Left lobe of liver (tissue), 2 donors: ENCODE data around the gene SYNDIG1. TPM values are rescaled to one million over a fixed set of nuclear protein-coding genes. Genes with fewer than 3 reads are reported as not detected.

Source experiments
- ATAC-seq: fragments of 200-7000 bp; cut with Tn5 transposase; one replicate; pipeline ENCODE4 v1.9.1; 2020; ENCODE audit warnings: mild to moderate bottlenecking, moderate library complexity
- DNase-seq: peaks from one replicate; pipeline ENCODE4 v3.0.0-alpha.2; 2020; ENCODE audit warnings: low spot score
- total RNA-seq: library from RNA; stranded (reverse); gene quantifications from one replicate; pipeline ENCODE4 v1.2.1, GENCODE V29; 2021
- donor health status: DM: no; HTN: no; CAD: no; lungs with moderate emphysema.
- donor health status: DM: no; HTN: yes; CAD: no.

SYNDIG1 gene
- total RNA-seq, 1 donor from 2014 or later: not detected

DNA sequence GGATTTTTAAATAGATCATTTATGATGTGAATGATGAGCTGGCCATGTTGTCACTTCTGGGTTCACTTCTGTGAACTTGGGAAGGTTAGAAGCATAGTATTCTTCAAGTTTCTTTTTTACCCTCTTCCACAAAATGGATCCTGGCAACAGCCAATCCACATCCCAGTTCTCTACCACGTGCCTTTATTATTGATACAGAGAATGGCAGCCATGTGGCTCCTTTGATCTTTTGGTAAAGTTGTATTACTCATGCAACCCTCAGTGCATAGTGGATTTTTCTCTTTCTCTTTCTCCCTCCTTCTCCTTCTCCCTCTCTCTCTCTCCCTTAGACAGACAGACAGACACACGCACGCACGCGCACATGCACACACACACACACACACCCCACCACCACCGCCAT is 50.0 kb downstream of the SYNDIG1 start:
- no peak for ATAC-seq
- DNase-seq: no peak

DNA sequence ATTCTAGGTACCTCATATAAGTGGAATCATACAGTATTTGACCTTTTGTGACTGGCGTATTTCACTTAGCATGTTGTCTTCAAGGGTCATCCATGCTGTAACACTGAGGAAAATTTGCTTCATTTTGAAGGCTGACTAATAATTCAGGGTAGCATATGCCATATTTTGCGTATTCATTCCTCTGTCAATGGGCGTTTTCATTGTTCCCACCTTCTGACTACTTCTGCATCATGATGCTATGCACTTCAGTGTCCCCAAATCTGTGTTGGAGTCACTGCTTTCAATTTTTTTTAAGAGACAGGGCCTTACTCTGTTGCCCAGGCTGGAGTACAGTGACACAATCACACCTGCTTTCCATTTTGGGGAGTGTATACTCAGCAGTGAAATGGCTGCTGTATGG is 51.6 kb downstream of the SYNDIG1 start:
- ATAC-seq (no peak), DNase-seq (no peak)

DNA sequence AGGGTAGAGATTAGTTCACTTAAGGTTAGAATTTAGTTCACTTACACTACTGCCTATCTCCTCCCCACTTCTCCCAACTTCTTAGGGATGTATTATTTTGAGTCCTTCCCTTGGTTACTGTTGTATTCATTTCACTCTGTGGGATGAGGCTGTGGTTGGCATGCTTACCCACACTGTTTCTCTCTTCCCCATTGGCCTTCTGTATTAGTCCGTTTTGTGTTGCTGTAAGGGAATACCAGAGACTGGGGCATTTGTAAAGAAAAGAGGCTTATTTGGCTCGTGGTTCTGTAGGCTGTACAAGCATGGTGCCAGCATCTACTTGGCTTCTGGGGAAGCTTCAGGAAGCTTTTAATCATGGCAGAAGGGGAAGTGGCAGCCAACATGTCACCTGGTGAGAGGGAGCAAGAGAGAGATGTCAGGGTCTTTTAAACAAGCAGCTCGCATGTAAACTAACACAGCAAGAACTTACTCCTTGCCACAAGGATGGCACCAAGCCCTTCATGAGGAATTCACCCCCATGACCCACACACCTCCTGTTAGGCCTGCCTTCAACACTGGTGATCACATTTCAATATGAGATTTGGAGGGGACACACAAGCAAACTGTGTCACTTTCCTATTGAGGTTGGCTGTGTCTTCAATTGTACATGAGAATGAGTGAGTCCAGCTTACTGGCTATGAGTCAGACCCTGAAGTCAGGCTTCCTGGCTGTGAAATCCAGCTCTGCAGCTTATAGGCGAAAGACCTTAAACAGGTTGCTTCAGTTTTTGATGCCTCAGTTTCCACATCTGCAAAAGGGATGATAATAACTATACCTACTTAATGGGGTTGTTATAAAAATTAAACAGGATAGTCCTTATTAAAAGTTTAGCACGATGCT is 53.3 kb downstream of the SYNDIG1 start:
- ATAC-seq: no peak
- DNase-seq: no peak

DNA sequence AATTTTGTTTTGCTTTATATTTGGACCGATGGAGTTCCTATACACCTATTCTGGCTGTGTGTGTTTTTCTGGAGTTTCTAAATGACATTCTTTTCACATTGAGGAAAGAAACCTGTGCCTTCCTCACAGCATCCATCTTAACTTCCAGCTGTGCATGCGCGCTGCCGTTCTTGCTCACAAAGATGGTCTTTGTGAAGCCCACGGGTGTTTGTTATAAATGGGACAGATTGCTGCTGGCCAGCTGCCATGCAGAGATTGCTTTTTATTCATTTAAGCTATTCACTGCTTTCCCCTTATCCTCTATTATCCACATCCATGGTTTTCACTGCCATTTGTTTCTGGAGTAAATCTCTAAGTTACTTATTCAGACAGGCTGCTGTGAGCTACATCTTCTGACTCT is 54.2 kb downstream of the SYNDIG1 start:
- no peak for ATAC-seq
- DNase-seq: no peak

DNA sequence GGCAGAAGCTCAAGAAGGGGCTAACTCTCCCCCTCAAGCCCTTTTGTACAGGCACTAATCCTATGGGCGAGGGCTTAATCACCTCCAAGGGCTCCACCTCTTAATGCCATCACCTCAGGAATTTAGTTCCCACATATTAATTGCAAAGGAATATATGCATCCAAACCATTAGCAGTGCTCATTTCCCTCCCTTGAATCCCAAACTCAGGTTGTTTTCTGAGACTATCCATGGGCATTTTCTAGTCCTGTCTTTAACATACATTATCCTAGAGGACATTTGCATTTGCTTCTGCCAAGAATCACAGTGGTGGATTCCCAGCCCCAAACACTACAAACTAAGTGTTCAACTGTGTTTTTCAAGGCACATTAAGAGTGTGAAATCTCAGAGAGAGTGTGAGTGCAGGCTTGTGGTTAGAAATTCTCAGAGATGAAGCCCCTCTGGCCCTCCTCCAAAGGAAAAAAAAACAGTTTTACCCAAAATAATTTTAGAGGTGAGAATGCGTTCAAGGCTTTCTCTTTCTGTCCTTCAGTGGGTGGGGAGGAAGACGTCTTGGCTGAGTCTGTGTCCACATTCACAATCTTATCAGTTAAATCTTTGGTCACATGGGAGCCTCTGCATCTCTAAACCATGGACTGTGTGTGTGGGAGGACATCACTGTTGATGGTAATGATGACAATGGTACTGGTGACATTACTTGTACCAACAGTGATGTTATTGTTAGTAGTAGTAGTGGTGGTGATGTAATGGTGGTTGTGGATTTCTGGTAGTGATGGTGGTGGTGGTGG is 59.3 kb downstream of the SYNDIG1 start:
- ATAC-seq (no peak), DNase-seq (no peak)

DNA sequence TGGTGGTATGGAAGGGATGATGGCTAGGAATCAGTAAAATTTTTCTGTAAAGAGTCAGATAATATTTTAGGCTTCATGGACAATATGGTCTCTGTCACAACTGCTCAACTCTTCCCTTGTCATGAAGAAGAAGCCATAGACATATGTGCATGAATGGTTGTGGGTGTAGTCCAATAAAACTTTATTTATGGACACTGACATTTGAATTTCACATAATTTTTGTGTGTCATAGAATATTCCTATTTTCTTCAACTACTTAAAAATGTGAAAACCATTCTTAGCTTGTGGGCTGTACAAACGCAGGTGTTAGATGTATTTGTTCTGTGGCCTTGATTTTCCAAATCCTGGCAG is 59.9 kb downstream of the SYNDIG1 start:
- DNase-seq (no peak), ATAC-seq (no peak)

DNA sequence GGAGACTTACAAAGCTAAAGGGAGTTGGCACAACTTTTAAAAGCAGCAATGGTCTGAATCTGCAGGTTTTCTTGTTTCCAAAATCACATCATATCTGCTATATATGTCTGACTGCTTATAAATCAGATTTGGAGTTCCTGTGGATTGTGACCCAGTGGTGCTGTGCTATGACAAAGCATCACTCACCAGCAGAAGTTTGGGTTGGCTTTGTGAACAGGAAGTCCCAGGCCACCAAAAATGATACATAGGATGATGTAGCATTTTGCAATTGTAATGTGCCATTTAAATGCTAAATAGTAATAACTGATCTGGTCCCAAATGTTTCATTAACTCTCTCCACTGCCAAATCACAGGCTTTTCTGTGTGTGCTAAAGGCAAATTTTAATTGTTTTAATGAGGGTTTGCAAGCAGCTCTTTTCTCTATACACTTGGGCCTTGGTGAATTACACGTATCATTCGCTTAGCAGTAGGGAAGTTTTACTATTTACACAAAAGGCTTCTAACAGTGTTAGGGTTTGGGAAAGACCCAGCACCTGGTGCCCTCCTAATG is 60.8 kb downstream of the SYNDIG1 start:
- DNase-seq (no peak), ATAC-seq (no peak)

DNA sequence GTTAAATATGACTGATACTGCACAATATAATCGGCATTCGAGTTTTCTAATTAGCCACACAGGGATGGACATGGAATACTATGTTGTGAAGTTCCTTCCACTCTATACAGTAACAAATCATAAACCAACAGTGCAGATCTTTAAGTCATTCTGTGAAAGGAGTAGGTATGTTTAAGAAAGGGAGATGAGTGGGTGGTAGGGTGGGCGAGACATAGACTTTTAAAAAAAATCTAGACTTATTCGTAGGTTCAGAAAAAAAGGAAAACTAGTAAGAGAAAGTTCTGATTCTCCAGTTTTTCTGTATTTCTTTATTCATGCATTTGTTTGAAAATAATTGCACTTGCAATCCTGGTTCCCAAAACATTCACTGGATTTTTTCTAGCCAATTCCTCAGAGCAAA is 61.8 kb downstream of the SYNDIG1 start:
- DNase-seq (no peak), ATAC-seq (no peak)

DNA sequence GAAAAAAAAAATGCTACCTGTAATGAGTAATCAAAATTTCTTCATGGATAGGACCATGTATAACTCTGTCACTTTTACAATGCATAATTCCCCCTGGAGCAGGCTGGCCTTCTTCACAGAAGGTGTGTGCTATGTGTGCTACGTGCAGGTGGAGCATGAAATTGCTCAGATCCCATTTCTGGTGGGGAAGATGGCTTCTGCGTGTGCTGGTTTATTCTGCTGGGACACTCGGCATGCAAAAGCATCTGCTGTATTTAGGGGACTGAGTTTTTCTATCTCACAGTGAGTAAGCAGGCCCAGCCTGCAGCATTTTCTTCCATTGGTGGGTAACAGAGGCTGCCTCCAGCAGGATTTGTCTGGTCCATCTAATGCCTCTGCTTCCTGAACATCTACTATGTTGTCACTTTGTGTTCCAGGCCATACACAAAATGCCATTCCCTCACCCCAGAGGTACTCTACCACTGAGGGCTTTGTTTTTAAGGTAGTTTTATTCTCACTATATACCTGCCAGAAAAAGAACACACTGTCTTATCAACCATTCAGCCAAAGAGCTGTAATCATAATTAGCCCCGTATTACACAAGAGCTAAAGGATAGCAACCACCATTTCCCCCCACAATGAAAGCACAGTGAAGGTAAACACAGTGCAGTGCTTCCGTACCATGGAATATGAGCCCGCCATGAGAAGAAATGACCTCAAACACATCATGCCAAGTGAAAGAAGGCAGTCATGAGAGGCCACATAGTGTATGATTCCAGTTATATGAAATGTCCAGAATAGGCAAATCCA is 62.4 kb downstream of the SYNDIG1 start:
- ATAC-seq (no peak), DNase-seq (no peak)

DNA sequence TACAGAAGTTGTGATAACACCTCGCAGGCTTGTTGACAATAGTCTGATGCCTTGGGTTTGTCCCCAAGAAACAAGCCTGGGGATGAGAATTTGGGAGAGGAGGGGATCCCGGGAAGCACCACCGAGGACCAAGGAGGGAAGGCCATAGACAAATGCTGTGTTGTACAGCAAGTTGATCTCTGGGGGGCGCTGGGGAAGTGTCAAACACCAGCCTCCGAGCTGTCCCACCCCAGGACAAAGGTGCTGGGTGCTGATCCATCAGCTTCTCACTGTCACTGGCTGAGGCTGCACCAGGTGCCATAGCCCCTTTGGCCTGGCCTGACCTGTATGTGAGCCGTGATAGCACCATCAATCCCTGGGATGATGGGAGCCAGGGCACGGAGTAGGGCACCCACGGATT is 64.0 kb downstream of the SYNDIG1 start:
- ATAC-seq: no peak
- DNase-seq: no peak

DNA sequence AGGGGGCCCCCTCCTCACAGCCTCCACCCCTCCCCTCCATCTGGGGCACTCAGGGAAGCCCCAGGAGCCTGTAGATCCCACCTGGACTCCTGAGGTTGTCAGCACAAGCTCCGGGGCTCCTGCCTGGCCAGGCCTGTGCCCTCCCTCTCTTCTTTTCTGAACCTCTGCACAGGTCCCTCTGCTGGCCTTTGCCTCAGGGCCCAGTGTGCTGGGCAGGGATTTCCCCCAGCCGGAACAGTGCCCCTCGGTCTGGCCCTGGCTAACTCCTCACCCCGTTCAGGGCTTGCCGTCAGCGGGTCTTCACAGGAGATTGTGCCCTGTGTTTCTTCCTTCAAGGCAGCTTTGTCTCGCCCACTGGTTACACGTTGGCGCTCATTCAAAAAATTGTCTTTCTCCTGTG is 64.9 kb downstream of the SYNDIG1 start:
- DNase-seq: no peak
- no peak for ATAC-seq

DNA sequence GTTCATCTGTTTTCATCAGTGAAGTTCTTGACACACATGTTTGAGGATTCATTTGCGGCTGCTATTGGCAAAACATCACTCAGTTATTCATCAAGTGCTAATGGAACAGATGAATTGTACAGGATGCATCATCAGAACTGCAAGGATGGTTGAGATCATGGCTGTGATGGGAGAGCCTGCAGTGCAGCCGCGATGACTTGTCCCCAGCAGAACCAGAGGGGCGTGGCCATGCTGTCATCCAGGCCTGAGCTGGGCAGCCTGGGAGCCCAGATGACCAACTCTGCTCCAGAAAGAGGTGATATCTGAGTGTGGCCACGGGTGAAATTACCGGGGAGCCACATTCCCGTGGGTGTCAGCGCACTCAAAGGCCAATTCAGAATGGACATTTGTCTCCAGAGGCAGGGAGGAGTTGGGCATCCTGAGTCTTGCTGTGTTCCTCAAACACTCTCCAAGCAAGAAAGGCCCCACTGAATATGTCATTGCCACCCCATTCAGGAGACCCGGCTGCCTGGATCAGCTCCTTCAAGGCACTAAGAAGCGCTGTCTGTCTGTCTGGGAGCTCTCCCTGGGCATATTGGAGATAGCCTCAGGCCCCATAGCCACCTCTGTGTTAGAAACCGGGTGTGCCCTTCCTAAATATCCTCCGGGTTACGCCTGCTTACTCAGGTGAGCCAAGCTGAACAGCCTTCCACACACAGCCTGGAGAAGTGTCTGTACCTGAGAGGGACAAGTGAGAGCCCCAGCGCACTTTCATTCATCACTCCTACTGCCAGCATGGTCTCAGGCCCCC is 66.7 kb downstream of the SYNDIG1 start:
- ATAC-seq: no peak
- no peak for DNase-seq

DNA sequence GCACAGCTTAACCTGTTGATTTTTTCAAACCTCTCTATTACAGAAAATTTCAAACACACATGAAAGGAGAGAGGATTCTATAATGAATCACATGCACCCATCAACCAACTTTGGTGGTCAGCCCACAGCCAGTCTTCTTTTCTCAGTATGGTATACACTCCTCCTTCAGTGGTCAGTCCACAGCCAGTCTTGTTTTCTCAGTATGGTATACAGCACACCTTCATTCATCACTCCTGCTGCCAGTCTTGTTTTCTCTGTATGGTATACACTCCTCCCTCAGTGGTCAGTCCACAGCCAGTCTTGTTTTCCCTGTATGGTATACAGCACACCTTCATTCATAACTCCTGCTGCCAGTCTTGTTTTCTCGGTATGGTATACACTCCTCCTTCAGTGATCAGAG is 67.8 kb downstream of the SYNDIG1 start:
- ATAC-seq (no peak), DNase-seq (no peak)

DNA sequence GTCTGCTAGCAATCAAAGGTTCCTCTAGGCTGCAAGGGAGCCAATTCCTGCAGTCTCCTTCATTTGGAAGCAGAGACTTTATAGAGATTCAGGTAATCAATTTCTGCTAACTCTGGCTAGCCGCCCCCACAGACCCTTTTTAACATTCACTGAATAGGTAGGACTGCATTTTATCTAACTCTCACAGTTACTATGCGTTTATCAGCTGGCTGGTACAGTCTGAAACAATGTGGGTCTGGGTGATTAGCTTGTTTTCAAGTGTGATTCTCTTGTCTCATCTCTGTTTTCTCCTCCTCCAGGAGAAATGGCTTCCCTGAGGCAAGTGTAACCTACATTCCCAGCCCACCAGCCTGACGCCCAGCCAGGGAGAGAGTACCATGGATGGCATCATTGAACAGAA is 73.3 kb downstream of the SYNDIG1 start:
- ATAC-seq (no peak), DNase-seq (no peak)

DNA sequence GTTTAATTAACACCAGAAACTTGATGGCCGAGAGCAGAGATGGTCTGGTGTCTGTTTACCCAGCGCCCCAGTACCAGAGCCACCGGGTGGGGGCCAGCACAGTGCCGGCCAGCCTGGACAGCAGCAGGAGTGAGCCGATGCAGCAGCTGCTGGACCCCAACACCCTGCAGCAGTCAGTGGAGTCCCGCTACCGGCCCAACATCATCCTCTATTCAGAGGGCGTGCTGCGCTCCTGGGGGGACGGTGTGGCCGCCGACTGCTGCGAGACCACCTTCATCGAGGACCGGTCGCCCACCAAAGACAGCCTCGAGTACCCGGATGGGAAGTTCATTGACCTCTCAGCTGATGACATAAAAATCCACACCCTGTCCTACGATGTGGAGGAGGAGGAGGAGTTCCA is 73.7 kb downstream of the SYNDIG1 start:
- ATAC-seq: no peak

DNA sequence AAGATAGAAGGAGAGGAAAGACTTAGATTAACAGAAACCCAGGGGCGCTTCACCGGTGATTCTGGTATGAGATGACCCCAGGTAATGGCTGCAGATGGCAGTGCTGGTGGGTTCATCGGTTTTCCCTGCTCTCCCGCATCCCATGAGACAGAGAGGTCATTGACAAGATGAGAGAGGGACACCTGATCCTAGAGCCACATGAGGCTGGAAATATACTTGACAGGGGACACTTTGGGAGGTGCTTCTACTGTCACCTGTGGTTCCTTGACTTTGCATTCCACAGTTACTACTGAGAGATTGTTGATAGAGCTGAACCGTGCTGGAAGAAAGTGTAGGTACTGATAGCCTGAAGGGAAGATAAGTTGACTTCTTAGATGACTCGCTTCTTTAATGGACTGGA is 74.3 kb downstream of the SYNDIG1 start:
- DNase-seq (no peak), ATAC-seq (no peak)

More for the DNA sequence above, 73.7 kb downstream of the SYNDIG1 start:
- DNase-seq: no peak

DNA sequence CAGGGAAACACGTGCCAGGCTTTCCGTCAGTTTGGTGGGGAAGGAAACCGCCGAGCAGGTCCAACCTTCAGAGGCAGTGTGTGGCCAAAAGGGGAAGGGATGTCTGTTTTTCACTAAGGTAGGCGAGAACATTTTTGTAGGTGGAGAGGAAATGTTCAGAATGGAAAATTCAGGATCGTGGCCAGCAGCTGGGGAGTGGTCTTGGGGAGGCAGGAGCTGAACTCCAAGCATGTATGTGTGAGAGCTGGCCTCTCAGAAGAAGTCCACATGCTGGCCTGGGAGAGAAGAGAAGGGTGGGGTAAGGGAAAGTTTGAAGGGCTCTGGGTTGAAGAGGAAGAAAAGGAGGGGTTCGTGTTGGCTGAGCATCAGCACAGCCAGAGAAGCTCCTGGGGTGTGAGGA is 74.9 kb downstream of the SYNDIG1 start:
- DNase-seq: no peak
- ATAC-seq: no peak

DNA sequence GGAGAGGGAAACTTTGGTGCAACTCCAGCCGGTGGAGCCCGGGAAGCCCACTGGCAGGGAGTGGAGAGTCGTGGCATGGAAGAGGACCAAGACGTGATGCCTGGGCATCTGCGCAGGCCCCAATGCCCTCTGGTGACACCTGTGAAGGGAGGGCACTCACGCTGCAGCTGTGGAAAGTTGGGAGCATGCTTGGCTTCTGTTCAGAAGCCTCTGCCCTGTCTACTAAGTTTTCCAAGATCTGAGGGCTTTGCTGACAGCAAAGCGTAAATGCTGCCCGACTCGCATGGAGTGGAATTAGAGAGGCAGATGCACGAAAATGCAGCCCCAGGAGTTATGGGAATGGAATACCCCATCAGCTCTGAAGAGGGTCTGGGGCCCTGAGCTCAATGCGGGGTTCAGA is 75.7 kb downstream of the SYNDIG1 start:
- ATAC-seq: no peak
- DNase-seq: no peak

DNA sequence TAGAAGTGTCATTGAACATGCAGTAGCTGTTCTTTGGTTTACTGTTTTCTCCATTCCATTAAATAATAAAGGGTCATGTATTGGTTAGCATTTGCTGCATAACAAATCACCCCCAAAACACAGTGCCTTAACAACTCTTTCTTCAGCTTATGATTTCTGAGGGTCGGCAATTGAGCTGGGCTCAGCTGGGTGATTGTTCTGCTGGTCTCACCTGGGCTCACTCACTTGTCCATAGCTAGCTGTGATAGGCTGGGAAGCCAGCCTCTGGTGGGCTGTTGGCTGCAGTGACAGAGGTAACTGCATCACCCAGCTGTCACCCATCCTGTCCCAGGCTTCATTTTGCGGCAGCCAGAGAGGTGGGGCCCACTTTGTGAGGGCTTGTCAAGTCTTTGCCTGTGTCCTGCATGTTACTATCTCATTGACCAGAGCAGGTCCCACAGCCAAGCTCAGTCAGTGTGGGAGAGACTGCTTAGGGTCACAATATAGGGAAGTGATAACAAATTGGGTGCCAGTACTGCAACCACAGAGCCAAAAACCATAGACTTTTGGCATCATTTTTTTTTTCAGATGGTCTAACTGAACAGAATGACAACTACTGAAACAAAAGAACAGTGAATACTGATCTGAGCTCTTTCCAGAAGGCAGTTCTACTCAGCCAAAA is 76.9 kb downstream of the SYNDIG1 start:
- DNase-seq (no peak), ATAC-seq (no peak)

DNA sequence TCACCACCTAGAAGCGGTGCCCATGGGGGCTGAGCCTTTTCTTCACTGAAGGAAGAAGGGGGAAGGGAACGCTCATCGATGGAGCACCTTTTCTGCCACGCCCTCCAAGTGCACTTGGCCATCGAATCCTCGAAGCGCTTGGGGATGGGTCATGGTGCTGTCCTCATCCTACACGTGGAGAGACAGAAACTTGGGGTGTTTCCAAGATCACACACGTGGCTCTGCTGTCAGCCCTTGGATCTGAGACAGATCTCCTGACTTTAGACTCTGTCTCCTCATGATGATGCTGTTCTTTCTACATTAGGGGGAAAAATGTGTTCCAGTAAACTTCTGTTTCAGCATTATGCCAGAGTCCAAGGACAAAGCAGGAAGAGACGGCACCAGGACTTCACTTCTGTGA is 78.5 kb downstream of the SYNDIG1 start:
- DNase-seq (no peak), ATAC-seq (no peak)
